ENCODE measurements around the gene TLE7.
A peak's percentile ranks its signal among the peaks of the same experiment; 100 is the strongest.

Gene TLE7

DNA sequence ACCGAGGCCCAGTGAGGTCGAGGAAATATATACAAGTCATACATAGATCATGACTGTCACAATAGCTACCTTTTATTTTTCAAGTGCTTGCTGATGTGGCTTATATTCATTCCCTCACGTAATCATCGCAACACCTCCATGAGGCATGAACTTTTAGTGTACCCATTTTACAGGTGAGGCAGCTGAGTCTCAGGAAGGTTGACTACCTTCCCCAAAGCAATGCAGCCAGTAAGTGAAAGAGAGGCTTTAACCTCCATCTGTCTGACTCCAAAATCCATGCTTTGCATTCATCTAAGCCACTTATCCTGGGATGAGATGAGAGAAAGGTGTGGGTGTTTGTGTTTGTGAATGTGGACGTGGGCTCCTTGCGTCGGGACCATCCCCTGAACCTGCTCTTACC, 52.5 kb downstream of the TLE7 start:
- no peak overlapping the region for H3K9ac ChIP-seq (ENCODE audit: low read depth, low read length)
- H3K36me3 ChIP-seq (ENCODE audit: insufficient read depth, low read length) = no peaks in the 10 kb centered on the region
- H2AFZ ChIP-seq (ENCODE audit: low read depth, low read length) = no peak overlapping the region
- no peak overlapping the region for H3K4me2 ChIP-seq (ENCODE audit: insufficient read depth, low read length)
- DNase-seq = no peak
- no peaks in the 10 kb centered on the region for H3K79me2 ChIP-seq (ENCODE audit: insufficient read depth, low read length)
- no peak for TF ChIP-seq EZH2 (IDR thresholded peaks at IDR 0.05; ENCODE audit: borderline replicate concordance, low read depth, low read length, severe bottlenecking)
- TF ChIP-seq, protein P1, sequence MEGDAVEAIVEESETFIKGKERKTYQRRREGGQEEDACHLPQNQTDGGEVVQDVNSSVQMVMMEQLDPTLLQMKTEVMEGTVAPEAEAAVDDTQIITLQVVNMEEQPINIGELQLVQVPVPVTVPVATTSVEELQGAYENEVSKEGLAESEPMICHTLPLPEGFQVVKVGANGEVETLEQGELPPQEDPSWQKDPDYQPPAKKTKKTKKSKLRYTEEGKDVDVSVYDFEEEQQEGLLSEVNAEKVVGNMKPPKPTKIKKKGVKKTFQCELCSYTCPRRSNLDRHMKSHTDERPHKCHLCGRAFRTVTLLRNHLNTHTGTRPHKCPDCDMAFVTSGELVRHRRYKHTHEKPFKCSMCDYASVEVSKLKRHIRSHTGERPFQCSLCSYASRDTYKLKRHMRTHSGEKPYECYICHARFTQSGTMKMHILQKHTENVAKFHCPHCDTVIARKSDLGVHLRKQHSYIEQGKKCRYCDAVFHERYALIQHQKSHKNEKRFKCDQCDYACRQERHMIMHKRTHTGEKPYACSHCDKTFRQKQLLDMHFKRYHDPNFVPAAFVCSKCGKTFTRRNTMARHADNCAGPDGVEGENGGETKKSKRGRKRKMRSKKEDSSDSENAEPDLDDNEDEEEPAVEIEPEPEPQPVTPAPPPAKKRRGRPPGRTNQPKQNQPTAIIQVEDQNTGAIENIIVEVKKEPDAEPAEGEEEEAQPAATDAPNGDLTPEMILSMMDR (IDR thresholded peaks at IDR 0.05; ENCODE audit: borderline replicate concordance, extremely low read depth, low read length, poor library complexity, severe bottlenecking) = no peak
- no peaks in the 10 kb centered on the region for H3K9me3 ChIP-seq (ENCODE audit: insufficient read depth, low read length, severe bottlenecking)
- H3K27me3 ChIP-seq (ENCODE audit: insufficient read depth, low read length, poor library complexity) = no peaks in the 10 kb centered on the region
- ATAC-seq (ENCODE audit: insufficient read depth, low read depth) = no peak
- H3K4me3 ChIP-seq (ENCODE audit: low read depth in 1 of 2, low read length in 2 of 2) = no peak overlapping the region
- H3K4me1 ChIP-seq (ENCODE audit: insufficient read depth, low read length) = no peaks in the 10 kb centered on the region
- H3K27ac ChIP-seq (ENCODE audit: low read length) = no peak overlapping the region
- H4K20me1 ChIP-seq (ENCODE audit: insufficient read depth, low read length) = no peaks in the 10 kb centered on the region; the same call in 1 of the 2 replicates

DNA sequence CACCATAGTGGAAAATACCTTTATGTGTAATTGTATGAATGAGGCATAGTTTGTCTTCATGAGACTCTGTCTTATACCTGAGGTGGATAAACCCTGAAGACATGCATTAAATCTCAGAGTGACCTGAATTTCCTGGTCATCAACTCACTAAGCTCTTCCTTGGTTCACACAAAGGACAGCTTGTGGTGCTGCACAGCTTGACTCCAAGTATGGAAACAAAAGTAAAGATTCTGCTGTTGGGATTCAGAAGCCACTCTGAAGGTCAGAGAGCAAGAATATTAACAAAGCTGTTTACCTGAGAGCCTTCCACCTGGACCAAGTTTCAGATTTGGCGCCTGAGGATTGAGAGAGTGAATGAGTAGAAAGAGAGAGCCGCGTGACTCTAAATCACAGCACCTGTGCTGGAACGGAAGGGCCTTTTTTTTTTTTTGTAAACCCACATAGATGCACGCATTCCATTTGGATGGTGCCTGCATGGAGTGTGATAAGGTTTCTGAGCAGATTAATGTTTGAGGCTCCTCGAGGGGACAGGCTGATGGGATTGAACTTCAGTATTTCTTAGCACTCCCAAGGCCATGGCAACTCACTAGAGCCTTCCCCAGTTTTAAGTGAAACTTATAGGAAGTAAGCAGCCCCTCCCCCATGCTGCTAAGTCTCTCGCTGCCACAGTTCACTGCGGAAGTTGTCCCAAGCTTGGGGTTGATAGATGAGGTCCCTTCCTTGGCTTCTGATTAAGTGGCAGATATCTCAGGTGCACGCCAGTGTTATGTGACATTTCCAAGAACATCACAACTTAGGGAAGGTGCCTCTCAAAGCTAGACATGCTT, 54.6 kb downstream of the TLE7 start:
- H2AFZ ChIP-seq (ENCODE audit: low read depth, low read length) = no peak overlapping the region
- no peak overlapping the region for H3K27ac ChIP-seq (ENCODE audit: low read length)
- DNase-seq (no peak), ATAC-seq (ENCODE audit: insufficient read depth, low read depth) (no peak)
- H3K4me3 ChIP-seq (ENCODE audit: low read depth in 1 of 2, low read length in 2 of 2) = no peak overlapping the region
- no peaks in the 10 kb centered on the region for H3K4me1 ChIP-seq (ENCODE audit: insufficient read depth, low read length)
- H3K9ac ChIP-seq (ENCODE audit: low read depth, low read length) = no peak overlapping the region
- no peaks in the 10 kb centered on the region for H4K20me1 ChIP-seq (ENCODE audit: insufficient read depth, low read length)
- no peak overlapping the region for H3K4me2 ChIP-seq (ENCODE audit: insufficient read depth, low read length)
- H3K79me2 ChIP-seq (ENCODE audit: insufficient read depth, low read length) = no peaks in the 10 kb centered on the region
- no peak for TF ChIP-seq EZH2 (IDR thresholded peaks at IDR 0.05; ENCODE audit: borderline replicate concordance, low read depth, low read length, severe bottlenecking)
- TF ChIP-seq, protein P1 (IDR thresholded peaks at IDR 0.05; ENCODE audit: borderline replicate concordance, extremely low read depth, low read length, poor library complexity, severe bottlenecking) = no peak
- H3K9me3 ChIP-seq (ENCODE audit: insufficient read depth, low read length, severe bottlenecking) = no peaks in the 10 kb centered on the region
- no peaks in the 10 kb centered on the region for H3K27me3 ChIP-seq (ENCODE audit: insufficient read depth, low read length, poor library complexity)
- no peaks in the 10 kb centered on the region for H3K36me3 ChIP-seq (ENCODE audit: insufficient read depth, low read length)

DNA sequence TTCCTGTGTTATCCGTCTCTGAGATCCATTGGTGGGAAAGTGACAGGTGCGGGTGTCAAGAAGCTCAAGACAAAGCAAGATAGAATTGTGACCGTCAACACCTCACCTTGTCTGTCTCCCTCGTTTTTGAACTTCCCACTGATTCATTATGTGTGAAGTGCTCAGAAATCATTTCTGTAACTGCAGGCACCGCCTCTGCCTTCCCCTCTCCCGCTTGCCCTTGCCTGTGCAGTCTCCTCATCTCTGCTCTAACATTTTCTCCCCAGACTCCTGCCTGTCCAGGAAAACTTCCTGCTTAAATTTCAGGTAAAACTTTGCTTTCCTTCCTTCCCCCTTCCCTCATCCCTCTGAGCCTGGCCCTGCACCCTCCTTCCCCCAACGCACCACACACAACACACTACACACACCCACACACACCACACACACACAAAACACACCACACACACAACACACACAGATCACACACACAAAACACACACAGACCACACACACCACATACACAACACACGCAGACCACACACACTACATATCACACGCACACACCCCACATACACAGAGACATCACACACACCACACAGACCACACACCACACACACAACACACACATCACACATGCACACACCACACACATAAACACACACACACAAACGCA, 57.7 kb downstream of the TLE7 start:
- H3K27ac ChIP-seq (ENCODE audit: low read length) = no peak overlapping the region
- H3K79me2 ChIP-seq (ENCODE audit: insufficient read depth, low read length) = no peaks in the 10 kb centered on the region
- ATAC-seq (ENCODE audit: insufficient read depth, low read depth) = peak; percentile 45; the same call in 1 of the 3 replicates
- DNase-seq = no peak
- TF ChIP-seq EZH2 (IDR thresholded peaks at IDR 0.05; ENCODE audit: borderline replicate concordance, low read depth, low read length, severe bottlenecking) = no peak
- TF ChIP-seq, protein P1 (IDR thresholded peaks at IDR 0.05; ENCODE audit: borderline replicate concordance, extremely low read depth, low read length, poor library complexity, severe bottlenecking) = no peak
- no peak overlapping the region for H2AFZ ChIP-seq (ENCODE audit: low read depth, low read length)
- H4K20me1 ChIP-seq (ENCODE audit: insufficient read depth, low read length) = no peaks in the 10 kb centered on the region
- peaks cover 12% of the 10 kb centered on the region for H3K27me3 ChIP-seq (ENCODE audit: insufficient read depth, low read length, poor library complexity)
- H3K4me2 ChIP-seq (ENCODE audit: insufficient read depth, low read length) = no peak overlapping the region
- H3K4me3 ChIP-seq (ENCODE audit: low read depth in 1 of 2, low read length in 2 of 2) = no peak overlapping the region
- no peaks in the 10 kb centered on the region for H3K9me3 ChIP-seq (ENCODE audit: insufficient read depth, low read length, severe bottlenecking)
- no peaks in the 10 kb centered on the region for H3K4me1 ChIP-seq (ENCODE audit: insufficient read depth, low read length)
- H3K36me3 ChIP-seq (ENCODE audit: insufficient read depth, low read length) = no peaks in the 10 kb centered on the region
- H3K9ac ChIP-seq (ENCODE audit: low read depth, low read length) = no peak overlapping the region
